Smooth muscle cell (in vitro differentiated cells): ENCODE data around the gene NLK. TPM values are rescaled to one million over a fixed set of nuclear protein-coding genes. Genes with fewer than 3 reads are reported as not detected.

Experiments
- DNase-seq: peaks from one replicate; lab custom pipeline; 2025; ENCODE audit not compliant: unreplicated experiment; lab: John Stamatoyannopoulos, UW
- H2AFZ ChIP-seq: fragments of 200-600 bp; sonication (generic); 2 replicates; pipeline ENCODE4 v1.6.0; 2016; ENCODE audit warnings: antibody characterized with exemption, low read depth, mild to moderate bottlenecking
- H3F3A ChIP-seq: fragments of 200-600 bp; sonication (generic); 2 replicates; pipeline ENCODE4 v1.6.0; 2017; ENCODE audit warnings: antibody characterized with exemption, low read depth
- H3K27ac ChIP-seq: fragments of 200-600 bp; sonication (generic); 2 replicates; pipeline ENCODE4 v1.5.1; 2016; ENCODE audit warnings: low read depth, mild to moderate bottlenecking
- H3K27me3 ChIP-seq: fragments of 200-600 bp; sonication (generic); 2 replicates; pipeline ENCODE4 v1.6.1; 2016; ENCODE audit warnings: low read depth, mild to moderate bottlenecking
- H3K36me3 ChIP-seq: fragments of 200-600 bp; sonication (generic); 2 replicates; pipeline ENCODE4 v1.5.1; 2016; ENCODE audit warnings: low read depth
- H3K4me1 ChIP-seq: fragments of 200-600 bp; sonication (generic); 2 replicates; pipeline ENCODE4 v1.5.1; 2016; ENCODE audit warnings: low read depth
- H3K4me2 ChIP-seq: fragments of 200-600 bp; sonication (generic); 2 replicates; pipeline ENCODE4 v1.6.0; 2016; ENCODE audit warnings: mild to moderate bottlenecking
- H3K4me3 ChIP-seq: fragments of 200-600 bp; sonication (generic); 2 replicates; pipeline ENCODE4 v1.5.1; 2016; ENCODE audit warnings: mild to moderate bottlenecking
- H3K79me2 ChIP-seq: fragments of 200-600 bp; sonication (generic); 2 replicates; pipeline ENCODE4 v1.6.0; 2016; ENCODE audit warnings: low read depth, mild to moderate bottlenecking
- H3K9ac ChIP-seq: fragments of 200-600 bp; sonication (generic); 2 replicates; pipeline ENCODE4 v1.6.0; 2016; ENCODE audit warnings: low read depth
- H3K9me3 ChIP-seq: fragments of 200-600 bp; sonication (generic); replicated peaks from 2 replicates; pipeline ENCODE4 v1.5.1; 2016; ENCODE audit warnings: low read depth
- H4K20me1 ChIP-seq: fragments of 200-600 bp; sonication (generic); 2 replicates; pipeline ENCODE4 v1.6.0; 2016; ENCODE audit warnings: low read depth
- CTCF ChIP-seq: fragments of 200-600 bp; sonication (generic); IDR thresholded peaks from 2 replicates; pipeline ENCODE4 v1.5.1; 2017; ENCODE audit warnings: borderline replicate concordance, mild to moderate bottlenecking, antibody characterized with exemption; ENCODE audit not compliant: insufficient read depth, poor library complexity, severe bottlenecking
- WGBS: methylation state at CpG from one replicate; pipeline ENCODE4 v1.1.7; 2016; ENCODE audit warnings: low lambda C conversion rate; 5-methylcytosine and 5-hydroxymethylcytosine counted together
- polyA plus RNA-seq: library from polyadenylated mRNA; unstranded; fragments of >200 nt; fragmentation: Nextera tagmentation; extraction: Ambion mirVana; gene quantifications from 2 replicates; pipeline ENCODE4 v1.2.1, GENCODE V29; 2016
- total RNA-seq: library from RNA; depleted of rRNA; stranded (reverse); fragments of >200 nt; gene quantifications from 2 replicates; pipeline ENCODE4 v1.2.3, GENCODE V29; 2014

Gene NLK
- total and polyA plus RNA-seq, 2 experiments from 2014 or later, result 1.8 to 18.0 TPM

DNA sequence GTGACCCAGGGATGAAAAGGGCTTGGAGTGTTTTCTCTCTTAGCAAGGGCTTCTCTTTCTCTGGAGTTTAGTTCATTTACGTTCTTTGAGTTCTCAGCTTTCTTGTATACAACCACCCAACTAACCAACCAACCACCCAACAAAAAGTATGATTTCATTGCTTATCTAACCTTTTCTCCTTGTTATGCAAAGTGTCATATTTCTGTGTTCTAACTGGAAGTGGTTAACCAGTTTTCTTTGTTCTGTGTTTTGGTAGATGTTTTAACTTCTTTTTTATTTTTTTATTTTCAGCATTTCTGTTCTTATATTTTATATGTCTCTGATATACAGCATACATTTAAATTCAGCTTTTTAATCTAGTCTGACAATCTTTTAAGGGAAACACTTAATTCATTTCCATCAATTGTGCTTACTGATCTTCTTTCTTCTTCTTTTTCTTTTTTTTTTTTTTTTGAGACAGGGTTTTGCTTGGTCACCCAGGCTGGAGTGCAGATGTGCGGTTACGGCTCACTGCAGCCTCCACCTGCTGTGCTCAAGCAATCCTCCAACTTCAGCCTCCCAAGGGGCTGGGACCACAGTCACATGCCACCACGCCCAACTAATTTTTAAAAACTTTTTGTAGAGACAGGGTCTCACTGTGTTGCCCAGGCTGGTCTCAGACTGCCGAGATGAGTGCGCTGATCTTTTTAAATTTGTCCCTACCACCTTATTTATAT, 29.6 kb downstream of the NLK start:
- Histone ChIP-seq H2AFZ (no peak overlapping the region), H3K79me2 (peaks cover 90% of the 10 kb centered on the region), H3K9ac (no peak overlapping the region), H3K36me3 (no peaks in the 10 kb centered on the region), H3F3A (no peaks in the 10 kb centered on the region), H3K4me1 (no peaks in the 10 kb centered on the region), H3K27ac (no peak overlapping the region), H3K27me3 (no peaks in the 10 kb centered on the region), H4K20me1 (peaks cover 93% of the 10 kb centered on the region), H3K4me2 (no peak overlapping the region), H3K4me3 (no peak overlapping the region), H3K9me3 (no peaks in the 10 kb centered on the region)
- TF ChIP-seq CTCF, result no peak
- WGBS, result 98% methylated on average over 6 of the region's 6 CpGs
- no peak for DNase-seq

DNA sequence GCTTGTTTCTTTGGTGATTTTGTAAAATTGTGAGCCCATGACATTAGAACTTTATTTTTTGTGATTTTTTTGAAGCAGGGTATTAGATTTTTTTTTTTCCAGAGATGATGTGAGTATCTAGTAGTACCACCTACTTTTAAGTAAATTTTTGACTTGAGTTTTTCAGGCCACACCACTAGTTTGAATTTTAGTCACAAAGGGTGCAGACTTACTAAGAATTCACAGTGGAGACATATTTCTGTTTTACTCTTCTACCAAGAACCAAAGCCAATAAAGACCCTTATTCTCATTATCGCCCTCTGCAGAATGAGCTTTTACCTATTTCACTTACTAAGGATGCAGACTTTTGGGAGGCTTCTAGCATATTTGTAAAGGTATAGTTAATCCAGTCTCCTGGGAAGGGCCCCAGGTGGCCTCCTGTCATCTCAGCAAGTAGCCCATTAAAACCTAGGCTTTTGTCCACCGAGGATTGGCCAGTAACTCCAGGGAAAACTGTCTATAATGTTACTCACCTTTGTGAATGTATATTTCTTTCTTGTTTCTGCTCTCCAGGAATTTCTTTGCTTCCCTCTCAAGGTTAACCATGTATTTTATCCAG, 30.6 kb downstream of the NLK start:
- peaks cover 93% of the 10 kb centered on the region for H4K20me1 ChIP-seq

DNA sequence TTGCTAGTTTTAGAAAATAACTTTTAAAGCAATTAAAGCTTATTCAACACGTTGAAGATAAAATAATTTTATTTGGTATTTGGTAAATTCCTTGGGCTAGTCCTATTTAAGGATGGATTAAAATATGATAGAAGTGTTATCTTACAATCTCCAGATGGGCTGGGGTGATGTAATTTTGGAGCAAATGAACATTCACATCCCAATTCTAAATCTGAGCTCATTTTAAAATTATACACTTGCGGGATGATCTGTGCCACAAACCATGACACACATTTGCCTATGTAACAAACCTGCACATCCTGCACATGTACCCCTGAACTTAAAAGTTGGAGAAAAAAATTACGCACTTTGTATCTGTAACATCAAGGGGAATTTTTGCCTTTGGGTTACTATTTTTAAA, 31.5 kb downstream of the NLK start:
- Histone ChIP-seq H3K36me3 (no peaks in the 10 kb centered on the region), H4K20me1 (peaks cover 93% of the 10 kb centered on the region), H2AFZ (no peak overlapping the region), H3K27me3 (no peaks in the 10 kb centered on the region), H3F3A (no peaks in the 10 kb centered on the region), H3K4me1 (no peaks in the 10 kb centered on the region), H3K27ac (no peak overlapping the region), H3K79me2 (peaks cover 91% of the 10 kb centered on the region), H3K4me3 (no peak overlapping the region), H3K9ac (no peak overlapping the region), H3K4me2 (no peak overlapping the region), H3K9me3 (no peaks in the 10 kb centered on the region)
- WGBS, result 90% methylated on average over 3 of the region's 3 CpGs
- no peak for DNase-seq
- TF ChIP-seq CTCF, result no peak

More for the DNA sequence above, 30.6 kb downstream of the NLK start:
- no peaks in the 10 kb centered on the region for H3K4me1 ChIP-seq
- 77% methylated on average over 2 of the region's 2 CpGs for WGBS
- no peaks in the 10 kb centered on the region for H3K9me3 ChIP-seq
- H2AFZ ChIP-seq, result no peak overlapping the region
- H3K79me2 ChIP-seq, result peaks cover 91% of the 10 kb centered on the region
- no peak overlapping the region for H3K27ac ChIP-seq
- H3F3A ChIP-seq, result no peaks in the 10 kb centered on the region
- H3K9ac ChIP-seq, result no peak overlapping the region
- H3K36me3 ChIP-seq, result no peaks in the 10 kb centered on the region
- no peaks in the 10 kb centered on the region for H3K27me3 ChIP-seq
- no peak for DNase-seq
- no peak for TF ChIP-seq CTCF
- no peak overlapping the region for H3K4me2 ChIP-seq
- H3K4me3 ChIP-seq, result no peak overlapping the region
